Ovary (tissue), 9 donors: Measurements from ENCODE around the gene ACCS. TPM values are rescaled to one million over a fixed set of nuclear protein-coding genes. Genes with fewer than 3 reads are reported as not detected.
A peak's percentile ranks its signal among the peaks of the same experiment; 100 is the strongest.

Experiments
- DNase-seq, 5 donors: peaks; one replicate each; pipeline ENCODE4 v3.0.0-alpha.2; 2019 to 2020
- H3K27ac ChIP-seq, 2 donors: fragments of 200-600 bp; one replicate each; pipeline versions ENCODE4 v1.5.1 to v1.8.0; 2019 to 2022
- H3K27me3 ChIP-seq: fragments of 200-600 bp; one replicate; pipeline ENCODE4 v1.8.0; 2022
- H3K36me3 ChIP-seq: fragments of 200-600 bp; sonication (generic); one replicate; pipeline ENCODE4 v1.5.1; 2019
- H3K4me1 ChIP-seq: one replicate; pipeline ENCODE4 v1.8.1; 2013; ENCODE audit warnings: mild to moderate bottlenecking, moderate library complexity; ENCODE audit not compliant: insufficient read depth
- H3K4me3 ChIP-seq: fragments of 200-600 bp; sonication (generic); one replicate; pipeline ENCODE4 v1.5.1; 2017
- H3K9me3 ChIP-seq, 2 donors: fragments of 200-600 bp in 1 of 2; sonication (generic) in 1 of 2; one replicate each; pipeline versions ENCODE4 v1.5.1 to v1.8.1; 2013 to 2019; ENCODE audit warnings: mild to moderate bottlenecking in 1 of 2, moderate library complexity in 1 of 2
- CTCF ChIP-seq, 3 donors: fragments of 450-650 bp in 2 of 3; fragments of 200-600 bp in 1 of 3; IDR thresholded peaks; one replicate each; pipeline versions ENCODE4 v1.5.1 to v1.8.0; 2016 to 2022; ENCODE audit warnings: antibody characterized with exemption in 3 of 3, mild to moderate bottlenecking in 1 of 3
- EP300 ChIP-seq: sonication (generic); formaldehyde crosslinking; IDR thresholded peaks from one replicate; pipeline ENCODE4 v1.6.1; 2017; ENCODE audit warnings: antibody characterized with exemption
- POLR2A ChIP-seq: fragments of 450-650 bp; IDR thresholded peaks from one replicate; pipeline ENCODE4 v1.6.1; 2017; ENCODE audit warnings: antibody characterized with exemption, mild to moderate bottlenecking, moderate library complexity
- WGBS, 3 donors: extraction: QIAGEN DNeasy Blood & Tissue Kit in 1 of 3; methylation state at CpG; one replicate each; pipeline versions ENCODE4 v1.1.5 to v1.1.7; 2013 to 2017; 5-methylcytosine and 5-hydroxymethylcytosine counted together
- intact Hi-C, 4 donors: fragments of 100-400 bp; cut with DNase I; formaldehyde crosslinking; loops; one replicate each; pipeline versions ENCODE4 v1.11.0 to v1.15.1; 2022 to 2023
- polyA plus RNA-seq, 2 donors: library from polyadenylated mRNA; stranded (reverse); fragments of 200-250 nt in 1 of 2; fragments of 350-450 nt in 1 of 2; fragmentation: Illumina TruSeq in 1 of 2; extraction: RNeasy Lipid Tissue Mini Kit (QIAGEN cat#74804) in 1 of 2; gene quantifications; one replicate each; pipeline ENCODE4 v1.2.3, GENCODE V29; 2013 to 2014
- total RNA-seq, 7 donors: library from RNA; depleted of rRNA in 2 of 7; stranded (reverse); fragments of >200 nt in 2 of 7; fragmentation: NEBNext Ultra II Directional in 3 of 7; extraction: Animal tissue kit (Norgen Biotek cat#: 25700) in 3 of 7; gene quantifications; one replicate each; pipeline versions ENCODE4 v1.1.0 to v1.2.4, GENCODE V29; 2016 to 2023
- donor health status: DM: no; HTN: no; CAD: no; lungs with moderate emphysema.
- donor health status: DM: no; HTN: no; CAD: no.
- donor health status: Bipolar disorder and iron deficiency.
- donor health status: DM: yes; HTN: yes; CAD: no.
- donor health status: DM: no; HTN: no; CAD: no.
- donor health status: DM: yes; HTN: yes; CAD: no.

The ACCS gene
- total and polyA plus RNA-seq, 9 donors = 11.2 to 39.8 (median 26.4) TPM

- H3K27me3 ChIP-seq = no peaks in the 10 kb centered on the region
- TF ChIP-seq EP300 = no peak
- peak; percentile 51 for TF ChIP-seq POLR2A
- peak; percentile 87 to 90 (median 88) for TF ChIP-seq CTCF (IDR thresholded peaks at IDR 0.05)
- intact Hi-C loops = loop anchor here in 1 of 4 donors (10.0 kb wide), 1 partner anchor 439 kb away; no protein-coding TSS in a partner anchor
- H3K4me3 ChIP-seq = peak within 1 kb of the TSS; percentile 83
- H3K36me3 ChIP-seq = no peaks in the 10 kb centered on the region
- no peaks in the 10 kb centered on the region for H3K9me3 ChIP-seq
- peak within 1 kb of the TSS; percentile 9 to 54 for H3K27ac ChIP-seq
- 0 to 1% (median 1%) methylated on average over 73 to 83 of the region's 83 CpGs for WGBS, 3 donors
- H3K4me1 ChIP-seq = peaks cover 2% of the 10 kb centered on the region
- DNase-seq = peak; percentile 87 to 94 (median 90)
Observed at GRCh38 chr11:44095506-44096359, 29.7 kb downstream of the ACCS start, which contains the start of gene EXT2. EXT2 (plus strand) TSS chr11:44095678; CDS start chr11:44107713, 12,035 bp downstream.

DNA sequence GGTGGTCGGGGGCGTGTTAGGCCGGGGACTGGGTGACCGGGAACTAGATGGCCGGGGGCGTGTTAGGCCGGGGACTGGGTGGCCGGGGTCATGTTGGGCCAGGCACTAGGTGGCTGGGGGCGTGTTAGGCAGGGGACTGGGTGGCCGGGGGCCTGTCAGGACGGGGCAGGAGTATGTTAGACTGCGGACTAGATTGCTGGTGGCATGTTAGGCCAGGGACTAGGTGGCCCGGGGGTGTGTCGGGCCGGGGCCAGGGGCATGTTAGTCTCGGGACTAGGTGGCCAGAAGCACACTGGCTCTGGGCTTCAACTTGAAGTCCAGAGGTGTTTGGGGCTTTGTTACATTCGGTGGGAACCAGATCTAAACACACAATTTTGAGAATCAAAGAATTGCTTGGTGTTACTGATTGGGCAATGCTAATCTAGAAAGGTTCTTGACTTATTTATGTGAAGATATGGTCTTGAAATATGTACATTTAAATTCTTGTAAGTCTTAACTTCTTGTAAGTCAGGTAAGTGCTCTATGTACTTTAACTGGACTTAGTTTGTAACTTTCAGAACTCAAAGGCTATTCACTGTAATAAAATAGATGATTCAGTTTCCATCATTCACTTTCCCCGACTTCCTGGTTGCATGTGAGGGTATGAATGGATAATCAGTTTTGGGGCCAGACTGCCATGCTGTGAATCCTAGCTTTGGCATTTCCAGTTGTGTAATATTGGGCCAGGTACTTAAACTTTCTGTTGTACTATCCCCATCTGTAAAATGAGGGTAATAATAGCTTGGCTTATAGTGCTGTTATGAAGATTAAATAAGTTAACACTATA, 30.5 kb downstream of the ACCS start:
- peak overlapping the region; percentile 83 for H3K4me3 ChIP-seq
- H3K4me1 ChIP-seq = peaks cover 3% of the 10 kb centered on the region
- H3K27ac ChIP-seq = peak overlapping the region in 1 of 2 donors; percentile 9
- intact Hi-C loops = loop anchor here in 1 of 4 donors (10.0 kb wide), 1 partner anchor 438 kb away; no protein-coding TSS in a partner anchor
- no peaks in the 10 kb centered on the region for H3K9me3 ChIP-seq
- TF ChIP-seq CTCF (IDR thresholded peaks at IDR 0.05) (no peak), EP300 (no peak), POLR2A (no peak)
- H3K36me3 ChIP-seq = no peaks in the 10 kb centered on the region
- no peaks in the 10 kb centered on the region for H3K27me3 ChIP-seq
- DNase-seq = no peak
- 10 to 13% (median 13%) methylated on average over 18 of the region's 18 CpGs for WGBS, 3 donors

- DNase-seq = no peak
- Histone ChIP-seq H3K4me3 (no peak overlapping the region), H3K9me3 (no peaks in the 10 kb centered on the region), H3K4me1 (peaks cover 3% of the 10 kb centered on the region), H3K27me3 (no peaks in the 10 kb centered on the region), H3K36me3 (no peaks in the 10 kb centered on the region), H3K27ac (no peak overlapping the region)
- no peak for TF ChIP-seq POLR2A
- no peak for TF ChIP-seq CTCF (IDR thresholded peaks at IDR 0.05)
- TF ChIP-seq EP300 = no peak
- intact Hi-C loops = loop anchor here in 1 of 4 donors (10.0 kb wide), 1 partner anchor 437 kb away; no protein-coding TSS in a partner anchor
- WGBS, 3 donors = 69 to 79% (median 78%) methylated on average over 2 of the region's 2 CpGs
Observed at GRCh38 chr11:44097821-44098220, 31.8 kb downstream of the ACCS start.

DNA sequence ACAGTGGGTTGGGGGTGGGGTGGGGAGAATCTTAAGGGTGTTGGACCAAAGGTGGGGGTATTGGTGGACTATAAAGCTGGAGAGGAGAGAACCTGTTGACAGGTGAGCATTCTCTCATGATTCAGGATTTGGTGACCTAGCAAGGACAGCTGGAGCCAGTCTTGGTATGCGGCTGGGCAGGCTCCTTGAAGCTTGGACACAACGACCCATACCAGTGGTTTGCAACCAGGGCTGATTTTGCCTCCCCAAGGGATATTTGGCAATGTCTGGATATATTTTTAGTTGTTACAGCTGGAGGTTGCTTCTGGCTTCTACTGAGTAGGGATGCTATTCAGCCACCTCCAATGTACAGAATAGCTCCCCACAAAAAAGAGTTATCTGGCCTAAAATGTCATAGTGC, 35.0 kb downstream of the ACCS start:
- no peak overlapping the region for H3K27ac ChIP-seq
- no peaks in the 10 kb centered on the region for H3K36me3 ChIP-seq
- WGBS, 3 donors = 73 to 86% (median 78%) methylated on average over 2 of the region's 2 CpGs
- no peaks in the 10 kb centered on the region for H3K9me3 ChIP-seq
- no peak for DNase-seq
- H3K4me3 ChIP-seq = no peak overlapping the region
- TF ChIP-seq EP300 (no peak), POLR2A (no peak), CTCF (IDR thresholded peaks at IDR 0.05) (no peak)
- peaks cover 3% of the 10 kb centered on the region for H3K4me1 ChIP-seq
- intact Hi-C loops = loop anchor here in 3 of 4 donors (10.0 kb wide), 2 partner anchors 434 to 514 kb away; no protein-coding TSS in a partner anchor
- H3K27me3 ChIP-seq = no peaks in the 10 kb centered on the region
